Astrocyte (in vitro differentiated cells and primary cell): ENCODE data around the gene SLC16A6.

Source experiments
- CTCF ChIP-seq: IDR thresholded peaks from 2 replicates; pipeline ENCODE4 v1.5.1; 2011; ENCODE audit warnings: low read depth, mild to moderate bottlenecking, inconsistent platforms, low read length, moderate library complexity; ENCODE audit not compliant: insufficient read depth
- EZH2 ChIP-seq: IDR thresholded peaks from 2 replicates; pipeline ENCODE4 v1.6.1; 2012; ENCODE audit warnings: mild to moderate bottlenecking, low read length, inconsistent platforms; ENCODE audit not compliant: insufficient read depth

GRCh38 chr17:68319410-68320162 is 28.7 kb upstream of the SLC16A6 start:
- TF ChIP-seq CTCF, result no peak
- TF ChIP-seq EZH2, result no peak
